Measurements from ENCODE around the gene ARL4A. TPM values are rescaled to one million over a fixed set of nuclear protein-coding genes. Genes with fewer than 3 reads are reported as not detected.

Gene ARL4A
- total and polyA plus RNA-seq, 2 of the 13 experiments (the other 11 are each of a cell fraction or from before 2014, with no cell fraction given) = 10.8 to 25.6 TPM

GRCh38 chr7:12670000-12670729 lies 17.3 kb upstream of the ARL4A start (continued):
- no peak for TF ChIP-seq THAP7 (CRISPR knock-in tag; IDR thresholded peaks at IDR 0.05)
- TF ChIP-seq GTF3A (CRISPR knock-in tag; conservative IDR thresholded peaks at IDR 0.05) = no peak
- TF ChIP-seq ZNF879 (CRISPR knock-in tag; IDR thresholded peaks at IDR 0.05) = no peak
- peak; percentile 66 for TF ChIP-seq MNT (IDR thresholded peaks at IDR 0.05)
- no peak for TF ChIP-seq NRL (CRISPR knock-in tag; IDR thresholded peaks at IDR 0.05; ENCODE audit: borderline replicate concordance)
- TF ChIP-seq ZBTB42 (CRISPR knock-in tag; IDR thresholded peaks at IDR 0.05) = no peak
- TF ChIP-seq ZNF576 (CRISPR knock-in tag; IDR thresholded peaks at IDR 0.05) = no peak
- TF ChIP-seq ARID3A (IDR thresholded peaks at IDR 0.05; ENCODE audit: low read depth, low read length) = peak; percentile 56
- TF ChIP-seq CEBPB (IDR thresholded peaks at IDR 0.05; ENCODE audit: borderline replicate concordance, low read depth, low read length) = peak; percentile 85
- TF ChIP-seq MEF2D (CRISPR knock-in tag; IDR thresholded peaks at IDR 0.05) = no peak
- peak; percentile 36 for TF ChIP-seq HNF4A (CRISPR knock-in tag; IDR thresholded peaks at IDR 0.05)
- no peak for TF ChIP-seq FUBP1 (CRISPR knock-in tag; IDR thresholded peaks at IDR 0.05; ENCODE audit: borderline replicate concordance)
- TF ChIP-seq TIGD3 (CRISPR knock-in tag; IDR thresholded peaks at IDR 0.05; ENCODE audit: borderline replicate concordance) = no peak
- TF ChIP-seq ZNF234 (CRISPR knock-in tag; conservative IDR thresholded peaks at IDR 0.05) = no peak
- no peak for TF ChIP-seq ZNF572 (CRISPR knock-in tag; IDR thresholded peaks at IDR 0.05)
- TF ChIP-seq ETS1 (CRISPR knock-in tag; IDR thresholded peaks at IDR 0.05) = no peak
- TF ChIP-seq GLI4 (CRISPR knock-in tag; IDR thresholded peaks at IDR 0.05; ENCODE audit: borderline replicate concordance) = no peak
- TF ChIP-seq POLR2G (IDR thresholded peaks at IDR 0.05; ENCODE audit: low read depth, low read length) = no peak
- no peak for TF ChIP-seq RAD21 (CRISPR knock-in tag; IDR thresholded peaks at IDR 0.05)
- TF ChIP-seq ZNF841 (CRISPR knock-in tag; IDR thresholded peaks at IDR 0.05; ENCODE audit: borderline replicate concordance) = no peak
- no peak for TF ChIP-seq TGIF2 (CRISPR knock-in tag; IDR thresholded peaks at IDR 0.05)

Data from HepG2 (cell line).